G401 (cell line): Measurements from ENCODE around the gene PTPRG. TPM values are rescaled to one million over a fixed set of nuclear protein-coding genes. Genes with fewer than 3 reads are reported as not detected.
A peak's percentile ranks its signal among the peaks of the same experiment; 100 is the strongest.

Experiments used
- DNase-seq: peaks from one replicate; pipeline ENCODE4 v3.0.0-alpha.2; 2015; ENCODE audit warnings: low spot score
- in situ Hi-C: cut with HindIII; loops from 2 replicates; pipeline ENCODE4 v1.10.0; 2016; ENCODE audit warnings: low sequenced_read_pairs, mixed read lengths
- total RNA-seq: library from RNA; depleted of rRNA; stranded (reverse); fragments of >200 nt; shearing (Covaris generic); gene quantifications from 2 replicates; pipeline ENCODE4 v1.2.3, GENCODE V29; 2014

The PTPRG gene
- total RNA-seq, 1 experiment from 2014 or later, result 1.4 TPM

- in situ Hi-C loops, result no loop called here
Measured at GRCh38 chr3:61884794-61885193, 323.4 kb downstream of the PTPRG start.

GRCh38 chr3:61885414-61885813, 324.0 kb downstream of the PTPRG start:
- DNase-seq, result no peak
- in situ Hi-C loops, result no loop called here

More at GRCh38 chr3:61884794-61885193, 323.4 kb downstream of the PTPRG start:
- no peak for DNase-seq

- in situ Hi-C loops, result no loop called here
- no peak for DNase-seq
Measured at GRCh38 chr3:61887206-61887605, 325.8 kb downstream of the PTPRG start.

GRCh38 chr3:61889259-61889658, 327.9 kb downstream of the PTPRG start:
- no peak for DNase-seq
- in situ Hi-C loops, result no loop called here

- DNase-seq, result no peak
- in situ Hi-C loops, result no loop called here
Measured at GRCh38 chr3:61890167-61890566, 328.8 kb downstream of the PTPRG start.

GRCh38 chr3:61890586-61890985, 329.2 kb downstream of the PTPRG start:
- in situ Hi-C loops, result no loop called here

GRCh38 chr3:61892891-61893290, 331.5 kb downstream of the PTPRG start:
- in situ Hi-C loops, result no loop called here
- DNase-seq, result no peak

More at GRCh38 chr3:61890586-61890985, 329.2 kb downstream of the PTPRG start:
- no peak for DNase-seq

- in situ Hi-C loops, result no loop called here
- DNase-seq, result no peak
Measured at GRCh38 chr3:61893840-61894566, 332.6 kb downstream of the PTPRG start.

GRCh38 chr3:61894988-61895935, 333.9 kb downstream of the PTPRG start:
- no peak for DNase-seq
- in situ Hi-C loops, result no loop called here

- in situ Hi-C loops, result no loop called here
- DNase-seq, result no peak
Measured at GRCh38 chr3:61896251-61896650, 334.9 kb downstream of the PTPRG start.

GRCh38 chr3:61897848-61898247, 336.5 kb downstream of the PTPRG start:
- in situ Hi-C loops, result no loop called here

GRCh38 chr3:61899700-61900462, 338.5 kb downstream of the PTPRG start:
- no peak for DNase-seq
- in situ Hi-C loops, result no loop called here

More at GRCh38 chr3:61897848-61898247, 336.5 kb downstream of the PTPRG start:
- no peak for DNase-seq

GRCh38 chr3:61901496-61901895, 340.1 kb downstream of the PTPRG start:
- in situ Hi-C loops, result no loop called here
- DNase-seq, result peak; percentile 90

- DNase-seq, result peak; percentile 91
- in situ Hi-C loops, result no loop called here
Measured at GRCh38 chr3:61901986-61902385, 340.6 kb downstream of the PTPRG start.

- in situ Hi-C loops, result no loop called here
Measured at GRCh38 chr3:61903074-61903473, 341.7 kb downstream of the PTPRG start.

GRCh38 chr3:61903931-61904657, 342.7 kb downstream of the PTPRG start:
- in situ Hi-C loops, result no loop called here
- peak; percentile 64 for DNase-seq

More at GRCh38 chr3:61903074-61903473, 341.7 kb downstream of the PTPRG start:
- DNase-seq, result no peak

- in situ Hi-C loops, result no loop called here
- no peak for DNase-seq
Measured at GRCh38 chr3:61907210-61907795, 345.9 kb downstream of the PTPRG start.

GRCh38 chr3:61908382-61908781, 347.0 kb downstream of the PTPRG start:
- DNase-seq, result no peak
- in situ Hi-C loops, result no loop called here
